ENCODE measurements around the gene HSD17B4.

DNA sequence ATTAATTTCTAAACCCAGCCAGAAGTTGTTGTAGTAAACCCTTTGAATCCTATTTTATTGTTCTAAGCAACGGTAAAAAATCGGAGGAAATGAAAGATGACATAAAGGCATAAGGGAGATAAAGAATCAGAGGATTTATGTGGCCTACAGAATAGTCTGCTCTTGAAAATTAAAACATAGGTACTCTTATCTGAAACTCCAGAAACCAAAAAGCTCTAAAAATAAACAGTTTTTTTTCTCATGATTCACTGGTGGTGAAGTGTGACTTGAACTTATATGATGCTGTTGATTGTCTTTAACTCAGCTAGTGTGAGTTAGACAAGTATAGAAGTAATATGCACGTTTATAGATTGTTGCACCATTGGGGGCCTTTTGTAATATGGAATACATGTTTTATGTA, 80.3 kb downstream of the HSD17B4 start:
- TF ChIP-seq POLR2A (IDR thresholded peaks at IDR 0.05; ENCODE audit: low read depth, low read length) (no peak), POLR2AphosphoS5 (IDR thresholded peaks at IDR 0.05; ENCODE audit: low read depth, low read length) (no peak), SPI1 (IDR thresholded peaks at IDR 0.05; ENCODE audit: low read depth, low read length) (no peak), TAF1 (IDR thresholded peaks at IDR 0.05; ENCODE audit: low read depth, low read length) (no peak), PAX5 (IDR thresholded peaks at IDR 0.05; ENCODE audit: insufficient read depth, low read length, severe bottlenecking) (no peak)
